H9 (cell line): Measurements from ENCODE around the gene ARHGAP12. TPM values are rescaled to one million over a fixed set of nuclear protein-coding genes. Genes with fewer than 3 reads are reported as not detected.

Experiments used
- DNase-seq: peaks from one replicate; pipeline ENCODE4 v3.0.0-alpha.2; 2017
- H2AFZ ChIP-seq: one replicate; pipeline ENCODE4 v1.6.1; 2013; ENCODE audit warnings: mild to moderate bottlenecking, low read length, control low read depth, moderate library complexity
- H2AK5ac ChIP-seq: 2 replicates; pipeline ENCODE4 v1.6.1; 2013; ENCODE audit warnings: low read length, control low read depth, mixed read lengths; ENCODE audit not compliant: insufficient read length
- H2BK120ac ChIP-seq: one replicate; pipeline ENCODE4 v1.6.1; 2013; ENCODE audit warnings: low read depth, mild to moderate bottlenecking, low read length, control low read depth, inconsistent platforms; ENCODE audit not compliant: poor library complexity, severe bottlenecking
- H2BK12ac ChIP-seq: 2 replicates; pipeline ENCODE4 v1.6.1; 2013; ENCODE audit warnings: low read length, control low read depth, mixed read lengths, low read depth; ENCODE audit not compliant: insufficient read length
- H2BK15ac ChIP-seq: 2 replicates; pipeline ENCODE4 v1.6.1; 2013; ENCODE audit warnings: low read depth, low read length, control low read depth
- H2BK20ac ChIP-seq: one replicate; pipeline ENCODE4 v1.6.1; 2013; ENCODE audit warnings: low read depth, mild to moderate bottlenecking, low read length, control low read depth, inconsistent platforms; ENCODE audit not compliant: poor library complexity, severe bottlenecking
- H2BK5ac ChIP-seq: 2 replicates; pipeline ENCODE4 v1.6.1; 2013; ENCODE audit warnings: low read length, control low read depth, mixed read lengths; ENCODE audit not compliant: insufficient read length
- H3K14ac ChIP-seq: 2 replicates; pipeline ENCODE4 v1.6.1; 2013; ENCODE audit warnings: low read length, control low read depth; ENCODE audit not compliant: insufficient read depth
- H3K18ac ChIP-seq: 2 replicates; pipeline ENCODE4 v1.6.1; 2013; ENCODE audit warnings: low read depth, mild to moderate bottlenecking, mixed read lengths, low read length, control low read depth; ENCODE audit not compliant: insufficient read length
- H3K23ac ChIP-seq: 2 replicates; pipeline ENCODE4 v1.6.1; 2013; ENCODE audit warnings: low read length, control low read depth, mixed read lengths, low read depth; ENCODE audit not compliant: insufficient read length
- H3K23me2 ChIP-seq: 2 replicates; pipeline ENCODE4 v1.6.1; 2013; ENCODE audit warnings: low read depth, mild to moderate bottlenecking, mixed read lengths, low read length, control low read depth; ENCODE audit not compliant: insufficient read length, poor library complexity, severe bottlenecking
- H3K27ac ChIP-seq: 2 replicates; pipeline ENCODE4 v1.5.1; 2013; ENCODE audit warnings: low read length, control low read depth, mixed read lengths, low read depth; ENCODE audit not compliant: insufficient read length
- H3K27me3 ChIP-seq: 2 replicates; pipeline ENCODE4 v1.6.1; 2013; ENCODE audit warnings: low read length, control low read depth, inconsistent platforms; ENCODE audit not compliant: insufficient read depth
- H3K4ac ChIP-seq: 2 replicates; pipeline ENCODE4 v1.6.1; 2013; ENCODE audit warnings: low read depth, mild to moderate bottlenecking, control low read depth, inconsistent platforms, low read length, moderate library complexity
- H3K4me1 ChIP-seq: 2 replicates; pipeline ENCODE4 v1.6.1; 2013; ENCODE audit warnings: low read length, control low read depth, inconsistent platforms; ENCODE audit not compliant: insufficient read depth
- H3K4me2 ChIP-seq: 2 replicates; pipeline ENCODE4 v1.6.1; 2013; ENCODE audit warnings: low read length, control low read depth, mixed read lengths; ENCODE audit not compliant: insufficient read length, insufficient read depth
- H3K56ac ChIP-seq: 2 replicates; pipeline ENCODE4 v1.6.1; 2013; ENCODE audit warnings: low read depth, mild to moderate bottlenecking, mixed read lengths, low read length, control low read depth; ENCODE audit not compliant: insufficient read length
- H3K79me1 ChIP-seq: 2 replicates; pipeline ENCODE4 v1.6.1; 2013; ENCODE audit warnings: low read depth, mild to moderate bottlenecking, moderate library complexity, low read length, control low read depth, inconsistent platforms; ENCODE audit not compliant: insufficient read depth, poor library complexity, severe bottlenecking
- H3K79me2 ChIP-seq: 2 replicates; pipeline ENCODE4 v1.6.1; 2013; ENCODE audit warnings: low read length, control low read depth, inconsistent platforms; ENCODE audit not compliant: insufficient read depth
- H3K9ac ChIP-seq: 2 replicates; pipeline ENCODE4 v1.6.1; 2013; ENCODE audit warnings: low read length, control low read depth, mixed read lengths; ENCODE audit not compliant: insufficient read length; ENCODE audit errors: extremely low read depth
- H3K9me3 ChIP-seq: one replicate; pipeline ENCODE4 v1.6.1; 2013; ENCODE audit warnings: low read depth, low read length, inconsistent platforms; ENCODE audit not compliant: control insufficient read depth
- H3T11ph ChIP-seq: one replicate; pipeline ENCODE4 v1.6.1; 2013; ENCODE audit warnings: mild to moderate bottlenecking, low read length, control low read depth, inconsistent platforms
- H4K20me1 ChIP-seq: one replicate; pipeline ENCODE4 v1.6.1; 2013; ENCODE audit not compliant: control insufficient read depth, insufficient read length, insufficient read depth
- H4K5ac ChIP-seq: 2 replicates; pipeline ENCODE4 v1.6.1; 2013; ENCODE audit warnings: low read depth, mild to moderate bottlenecking, mixed read lengths, low read length, control low read depth; ENCODE audit not compliant: insufficient read length
- H4K8ac ChIP-seq: replicated peaks from 2 replicates; pipeline ENCODE4 v1.6.1; 2013; ENCODE audit warnings: low read length, control low read depth, mixed read lengths, low read depth; ENCODE audit not compliant: insufficient read length
- H4K91ac ChIP-seq: 2 replicates; pipeline ENCODE4 v1.6.1; 2013; ENCODE audit warnings: low read depth, mild to moderate bottlenecking, moderate library complexity, mixed read lengths, low read length, control low read depth; ENCODE audit not compliant: insufficient read length
- H3K27ac Mint-ChIP-seq, 3 experiments: 2 replicates in 2 of 3; 3 replicates in 1 of 3; pipeline ENCODE4 v1.8.0; 2020 to 2021; ENCODE audit warnings: mixed read lengths in 3 of 3, mild to moderate bottlenecking in 1 of 3, moderate library complexity in 1 of 3
- H3K27me3 Mint-ChIP-seq: 2 replicates; pipeline ENCODE4 v1.8.0; 2021; ENCODE audit warnings: low read depth, mild to moderate bottlenecking, moderate library complexity, mixed read lengths
- H3K36me3 Mint-ChIP-seq, 3 experiments: 2 replicates in 2 of 3; 3 replicates in 1 of 3; pipeline ENCODE4 v1.8.0; 2020 to 2021; ENCODE audit warnings: low read depth in 3 of 3, mixed read lengths in 3 of 3; ENCODE audit not compliant: insufficient read depth in 1 of 3
- H3K4me1 Mint-ChIP-seq, 2 experiments: 2 replicates each; pipeline ENCODE4 v1.8.0; 2020; ENCODE audit warnings: mixed read lengths in 2 of 2
- H3K4me3 Mint-ChIP-seq, 2 experiments: 2 replicates in 1 of 2; 3 replicates in 1 of 2; pipeline ENCODE4 v1.8.0; 2020 to 2021; ENCODE audit warnings: mild to moderate bottlenecking in 2 of 2, mixed read lengths in 2 of 2, moderate library complexity in 1 of 2
- H3K9me3 Mint-ChIP-seq, 2 experiments: 2 replicates in 1 of 2; 3 replicates in 1 of 2; pipeline ENCODE4 v1.8.0; 2020; ENCODE audit warnings: mild to moderate bottlenecking in 2 of 2, mixed read lengths in 2 of 2, moderate library complexity in 1 of 2
- total RNA-seq: library from RNA; stranded (reverse); gene quantifications from 2 replicates; pipeline ENCODE4 v1.2.1, GENCODE V29; 2021
- TF ChIP-seq, protein P1 (sequence below): fragments of 200-600 bp; sonication (generic); conservative IDR thresholded peaks from 3 replicates; pipeline ENCODE4 v1.8.0; 2021; ENCODE audit warnings: antibody characterized with exemption, mild to moderate bottlenecking

The ARHGAP12 gene
- total RNA-seq, 1 experiment from 2014 or later: 34.3 TPM

DNA sequence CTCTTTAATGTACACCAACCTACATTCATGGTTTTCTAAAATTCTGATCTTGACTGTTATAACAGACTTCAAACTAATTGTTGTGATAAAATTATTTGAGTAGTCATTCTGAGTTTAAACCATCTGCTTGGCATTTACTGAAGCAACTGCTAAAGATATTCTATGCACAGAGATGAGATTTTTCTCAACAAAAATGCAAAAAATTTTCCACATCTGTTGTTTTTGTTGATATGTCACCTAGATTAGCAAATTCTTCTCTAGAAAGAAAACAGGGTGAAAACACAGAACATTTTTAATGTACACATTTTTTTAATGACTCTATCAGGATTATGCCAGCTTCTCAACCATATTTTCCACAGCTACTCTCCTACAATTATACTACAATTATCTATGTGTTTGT is 42.7 kb downstream of the ARHGAP12 start:
- Histone ChIP-seq H4K5ac (no peak overlapping the region), H3K23ac (no peak overlapping the region), H3K9me3 (no peaks in the 10 kb centered on the region), H4K8ac (no peak overlapping the region), H3K27me3 (no peaks in the 10 kb centered on the region), H3K9ac (no peak overlapping the region), H4K20me1 (no peaks in the 10 kb centered on the region), H3K79me1 (peaks cover 3% of the 10 kb centered on the region), H2AK5ac (no peak overlapping the region), H3T11ph (no peak overlapping the region), H2BK20ac (no peak overlapping the region), H3K27ac (no peak overlapping the region), H2BK15ac (no peak overlapping the region), H2BK120ac (no peak overlapping the region), H3K18ac (no peak overlapping the region), H3K56ac (no peak overlapping the region), H3K14ac (no peak overlapping the region), H2BK5ac (no peak overlapping the region), H3K4ac (no peak overlapping the region), H3K79me2 (peaks cover 9% of the 10 kb centered on the region; the same call in 1 of the 2 replicates), H2BK12ac (no peak overlapping the region), H4K91ac (no peak overlapping the region), H2AFZ (no peak overlapping the region), H3K23me2 (no peaks in the 10 kb centered on the region), H3K4me1 (no peaks in the 10 kb centered on the region), H3K4me2 (no peak overlapping the region)
- no peaks in the 10 kb centered on the region for H3K27me3 Mint-ChIP-seq
- TF ChIP-seq, protein P1, sequence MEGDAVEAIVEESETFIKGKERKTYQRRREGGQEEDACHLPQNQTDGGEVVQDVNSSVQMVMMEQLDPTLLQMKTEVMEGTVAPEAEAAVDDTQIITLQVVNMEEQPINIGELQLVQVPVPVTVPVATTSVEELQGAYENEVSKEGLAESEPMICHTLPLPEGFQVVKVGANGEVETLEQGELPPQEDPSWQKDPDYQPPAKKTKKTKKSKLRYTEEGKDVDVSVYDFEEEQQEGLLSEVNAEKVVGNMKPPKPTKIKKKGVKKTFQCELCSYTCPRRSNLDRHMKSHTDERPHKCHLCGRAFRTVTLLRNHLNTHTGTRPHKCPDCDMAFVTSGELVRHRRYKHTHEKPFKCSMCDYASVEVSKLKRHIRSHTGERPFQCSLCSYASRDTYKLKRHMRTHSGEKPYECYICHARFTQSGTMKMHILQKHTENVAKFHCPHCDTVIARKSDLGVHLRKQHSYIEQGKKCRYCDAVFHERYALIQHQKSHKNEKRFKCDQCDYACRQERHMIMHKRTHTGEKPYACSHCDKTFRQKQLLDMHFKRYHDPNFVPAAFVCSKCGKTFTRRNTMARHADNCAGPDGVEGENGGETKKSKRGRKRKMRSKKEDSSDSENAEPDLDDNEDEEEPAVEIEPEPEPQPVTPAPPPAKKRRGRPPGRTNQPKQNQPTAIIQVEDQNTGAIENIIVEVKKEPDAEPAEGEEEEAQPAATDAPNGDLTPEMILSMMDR: no peak
- no peak for DNase-seq
- H3K4me1 Mint-ChIP-seq: peaks cover 13% of the 10 kb centered on the region in 2 experiments
- peaks cover 0 to 1% (median 0%) of the 10 kb centered on the region in 3 experiments; a peak in 2 of 7 replicates for H3K36me3 Mint-ChIP-seq
- no peaks in the 10 kb centered on the region for H3K9me3 Mint-ChIP-seq
- no peak overlapping the region for H3K27ac Mint-ChIP-seq
- no peak overlapping the region for H3K4me3 Mint-ChIP-seq
